ENCODE results near the gene ARHGEF26. TPM values are rescaled to one million over a fixed set of nuclear protein-coding genes. Genes with fewer than 3 reads are reported as not detected.

The ARHGEF26 gene
- polyA plus RNA-seq, 4 donors = 6.5 to 13.6 (median 9.0) TPM

GRCh38 chr3:154227531-154227930, 106.3 kb downstream of the ARHGEF26 start:
- DNase-seq = no peak
- H3K9me3 ChIP-seq (ENCODE audit: control insufficient read depth in 2 of 2, insufficient read depth in 1 of 2, low read depth in 1 of 2, low read length in 1 of 2) = no peaks in the 10 kb centered on the region
- no peaks in the 10 kb centered on the region for H3K4me1 ChIP-seq (ENCODE audit: control insufficient read depth in 3 of 3, insufficient read depth in 2 of 3, low read depth in 1 of 3, low read length in 2 of 3)
- H3K27me3 ChIP-seq (ENCODE audit: control insufficient read depth in 3 of 3, insufficient read depth in 3 of 3, low read length in 3 of 3) = no peaks in the 10 kb centered on the region
- H3K36me3 ChIP-seq (ENCODE audit: control insufficient read depth in 3 of 3, insufficient read depth in 2 of 3, low read depth in 1 of 3, low read length in 3 of 3) = peaks cover 0 to 2% (median 0%) of the 10 kb centered on the region in 3 donors
- no peak for FAIRE-seq
- WGBS, 3 donors = 73 to 90% (median 82%) methylated on average over 3 of the region's 3 CpGs
- H3K27ac ChIP-seq (ENCODE audit: low read depth in 1 of 3, low read length in 2 of 3) = no peak overlapping the region
- no peak overlapping the region for H3K4me3 ChIP-seq (ENCODE audit: low read depth in 1 of 3, low read length in 3 of 3)

- H3K27me3 ChIP-seq (ENCODE audit: control insufficient read depth in 3 of 3, insufficient read depth in 3 of 3, low read length in 3 of 3) = no peaks in the 10 kb centered on the region
- no peak overlapping the region for H3K4me3 ChIP-seq (ENCODE audit: low read depth in 1 of 3, low read length in 3 of 3)
- no peaks in the 10 kb centered on the region for H3K9me3 ChIP-seq (ENCODE audit: control insufficient read depth in 2 of 2, insufficient read depth in 1 of 2, low read depth in 1 of 2, low read length in 1 of 2)
- DNase-seq = no peak
- peaks cover 0 to 2% (median 0%) of the 10 kb centered on the region in 3 donors for H3K36me3 ChIP-seq (ENCODE audit: control insufficient read depth in 3 of 3, insufficient read depth in 2 of 3, low read depth in 1 of 3, low read length in 3 of 3)
- WGBS, 3 donors = 82 to 91% (median 84%) methylated on average over 6 of the region's 6 CpGs
- FAIRE-seq = no peak
- H3K4me1 ChIP-seq (ENCODE audit: control insufficient read depth in 3 of 3, insufficient read depth in 2 of 3, low read depth in 1 of 3, low read length in 2 of 3) = no peaks in the 10 kb centered on the region
- no peak overlapping the region for H3K27ac ChIP-seq (ENCODE audit: low read depth in 1 of 3, low read length in 2 of 3)
These were observed 107.5 kb downstream of the ARHGEF26 start for GRCh38 chr3:154228561-154229216.

DNA sequence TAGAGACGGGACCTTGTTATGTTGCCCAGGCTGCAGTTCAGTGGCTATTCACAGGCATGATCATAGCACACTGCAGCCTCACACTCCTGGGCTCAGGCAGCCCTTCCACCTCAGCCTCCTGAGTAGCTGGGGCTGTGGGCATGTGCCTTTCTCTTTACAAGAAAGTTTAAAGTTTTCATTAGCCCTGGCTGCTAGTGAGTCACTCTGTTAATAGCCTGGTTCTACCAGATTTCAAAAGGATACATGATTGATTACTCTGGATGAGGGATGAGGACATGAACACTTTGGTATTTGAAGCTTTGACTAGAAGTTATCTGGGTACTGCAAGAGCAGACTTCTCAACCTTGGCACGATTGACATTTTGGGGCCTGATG, 108.0 kb downstream of the ARHGEF26 start:
- 88 to 93% (median 89%) methylated on average over 2 of the region's 2 CpGs for WGBS, 3 donors
- no peaks in the 10 kb centered on the region for H3K27me3 ChIP-seq (ENCODE audit: control insufficient read depth in 3 of 3, insufficient read depth in 3 of 3, low read length in 3 of 3)
- H3K27ac ChIP-seq (ENCODE audit: low read depth in 1 of 3, low read length in 2 of 3) = no peak overlapping the region
- no peak for FAIRE-seq
- no peak overlapping the region for H3K4me3 ChIP-seq (ENCODE audit: low read depth in 1 of 3, low read length in 3 of 3)
- H3K36me3 ChIP-seq (ENCODE audit: control insufficient read depth in 3 of 3, insufficient read depth in 2 of 3, low read depth in 1 of 3, low read length in 3 of 3) = peaks cover 0 to 2% (median 0%) of the 10 kb centered on the region in 3 donors
- no peak for DNase-seq
- H3K4me1 ChIP-seq (ENCODE audit: control insufficient read depth in 3 of 3, insufficient read depth in 2 of 3, low read depth in 1 of 3, low read length in 2 of 3) = no peaks in the 10 kb centered on the region
- no peaks in the 10 kb centered on the region for H3K9me3 ChIP-seq (ENCODE audit: control insufficient read depth in 2 of 2, insufficient read depth in 1 of 2, low read depth in 1 of 2, low read length in 1 of 2)

DNA sequence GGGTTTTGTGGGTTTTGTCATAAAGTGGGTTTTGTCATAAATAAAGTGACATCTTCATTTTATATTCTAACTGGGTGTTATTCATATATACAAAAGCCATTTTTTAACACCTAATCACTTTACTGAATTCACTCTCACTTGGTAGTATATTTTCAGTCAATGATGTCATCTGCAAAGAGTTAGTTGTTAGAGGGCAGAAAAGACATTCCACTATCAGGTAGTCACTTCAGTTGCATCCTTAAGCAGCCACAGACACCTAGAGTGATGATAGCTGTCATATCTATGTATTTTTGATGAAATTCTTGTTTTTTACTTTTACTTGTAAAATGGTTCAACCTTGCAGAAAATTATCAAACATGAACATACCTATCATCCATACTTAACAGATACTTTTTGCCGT, 114.1 kb downstream of the ARHGEF26 start:
- Histone ChIP-seq H3K27me3 (ENCODE audit: control insufficient read depth in 3 of 3, insufficient read depth in 3 of 3, low read length in 3 of 3) (no peaks in the 10 kb centered on the region), H3K36me3 (ENCODE audit: control insufficient read depth in 3 of 3, insufficient read depth in 2 of 3, low read depth in 1 of 3, low read length in 3 of 3) (peaks cover 0 to 3% (median 0%) of the 10 kb centered on the region in 3 donors), H3K9me3 (ENCODE audit: control insufficient read depth in 2 of 2, insufficient read depth in 1 of 2, low read depth in 1 of 2, low read length in 1 of 2) (no peaks in the 10 kb centered on the region), H3K27ac (ENCODE audit: low read depth in 1 of 3, low read length in 2 of 3) (no peak overlapping the region), H3K4me1 (ENCODE audit: control insufficient read depth in 3 of 3, insufficient read depth in 2 of 3, low read depth in 1 of 3, low read length in 2 of 3) (no peaks in the 10 kb centered on the region), H3K4me3 (ENCODE audit: low read depth in 1 of 3, low read length in 3 of 3) (no peak overlapping the region)
- 97 to 98% (median 97%) methylated on average over 1 of the region's 1 CpG for WGBS, 3 donors
- no peak for DNase-seq
- no peak for FAIRE-seq

GRCh38 chr3:154236331-154236730, 115.1 kb downstream of the ARHGEF26 start:
- H3K9me3 ChIP-seq (ENCODE audit: control insufficient read depth in 2 of 2, insufficient read depth in 1 of 2, low read depth in 1 of 2, low read length in 1 of 2) = no peaks in the 10 kb centered on the region
- no peaks in the 10 kb centered on the region for H3K4me1 ChIP-seq (ENCODE audit: control insufficient read depth in 3 of 3, insufficient read depth in 2 of 3, low read depth in 1 of 3, low read length in 2 of 3)
- H3K27ac ChIP-seq (ENCODE audit: low read depth in 1 of 3, low read length in 2 of 3) = no peak overlapping the region
- H3K27me3 ChIP-seq (ENCODE audit: control insufficient read depth in 3 of 3, insufficient read depth in 3 of 3, low read length in 3 of 3) = no peaks in the 10 kb centered on the region
- FAIRE-seq (no peak), DNase-seq (no peak)
- H3K4me3 ChIP-seq (ENCODE audit: low read depth in 1 of 3, low read length in 3 of 3) = no peak overlapping the region
- WGBS, 3 donors = 48 to 86% (median 70%) methylated on average over 3 of the region's 3 CpGs
- H3K36me3 ChIP-seq (ENCODE audit: control insufficient read depth in 3 of 3, insufficient read depth in 2 of 3, low read depth in 1 of 3, low read length in 3 of 3) = peaks cover 0 to 3% (median 0%) of the 10 kb centered on the region in 3 donors

- H3K4me3 ChIP-seq (ENCODE audit: low read depth in 1 of 3, low read length in 3 of 3) = no peak overlapping the region
- H3K27me3 ChIP-seq (ENCODE audit: control insufficient read depth in 3 of 3, insufficient read depth in 3 of 3, low read length in 3 of 3) = no peaks in the 10 kb centered on the region
- H3K9me3 ChIP-seq (ENCODE audit: control insufficient read depth in 2 of 2, insufficient read depth in 1 of 2, low read depth in 1 of 2, low read length in 1 of 2) = no peaks in the 10 kb centered on the region
- H3K36me3 ChIP-seq (ENCODE audit: control insufficient read depth in 3 of 3, insufficient read depth in 2 of 3, low read depth in 1 of 3, low read length in 3 of 3) = peaks cover 0 to 3% (median 2%) of the 10 kb centered on the region in 3 donors
- H3K27ac ChIP-seq (ENCODE audit: low read depth in 1 of 3, low read length in 2 of 3) = no peak overlapping the region
- no peaks in the 10 kb centered on the region for H3K4me1 ChIP-seq (ENCODE audit: control insufficient read depth in 3 of 3, insufficient read depth in 2 of 3, low read depth in 1 of 3, low read length in 2 of 3)
- WGBS, 3 donors = 87 to 92% (median 88%) methylated on average over 6 of the region's 6 CpGs
- DNase-seq (no peak), FAIRE-seq (no peak)
These were observed 119.0 kb downstream of the ARHGEF26 start for GRCh38 chr3:154240235-154240634.

DNA sequence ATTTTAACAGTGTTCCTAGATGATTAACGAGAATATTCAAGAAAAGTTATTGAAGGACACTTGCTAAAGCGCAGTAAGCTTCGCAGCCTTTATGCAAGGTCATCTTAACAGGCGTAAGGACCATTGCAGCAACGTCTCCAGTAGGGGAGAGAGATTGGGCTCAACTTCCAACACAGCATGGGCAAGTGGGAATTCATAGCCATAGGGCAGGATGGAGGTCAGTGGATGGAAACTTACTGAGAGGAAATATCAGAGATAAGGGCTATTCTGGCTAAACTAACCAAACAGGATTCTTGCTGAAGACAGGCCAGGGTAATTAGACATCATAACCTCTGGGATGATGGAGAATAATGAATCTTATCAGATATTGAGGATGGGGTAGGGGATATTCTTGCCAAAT, 120.3 kb downstream of the ARHGEF26 start:
- no peak for FAIRE-seq
- H3K36me3 ChIP-seq (ENCODE audit: control insufficient read depth in 3 of 3, insufficient read depth in 2 of 3, low read depth in 1 of 3, low read length in 3 of 3) = peaks cover 0 to 3% (median under 1%) of the 10 kb centered on the region in 3 donors
- 88 to 92% (median 92%) methylated on average over 5 of the region's 5 CpGs for WGBS, 3 donors

GRCh38 chr3:154242766-154243165, 121.6 kb downstream of the ARHGEF26 start:
- 90 to 96% (median 92%) methylated on average over 4 of the region's 4 CpGs for WGBS, 3 donors
- Histone ChIP-seq H3K36me3 (ENCODE audit: control insufficient read depth in 3 of 3, insufficient read depth in 2 of 3, low read depth in 1 of 3, low read length in 3 of 3) (peaks cover 0 to 3% (median 0%) of the 10 kb centered on the region in 3 donors), H3K4me3 (ENCODE audit: low read depth in 1 of 3, low read length in 3 of 3) (no peak overlapping the region), H3K27me3 (ENCODE audit: control insufficient read depth in 3 of 3, insufficient read depth in 3 of 3, low read length in 3 of 3) (no peaks in the 10 kb centered on the region), H3K9me3 (ENCODE audit: control insufficient read depth in 2 of 2, insufficient read depth in 1 of 2, low read depth in 1 of 2, low read length in 1 of 2) (no peaks in the 10 kb centered on the region), H3K4me1 (ENCODE audit: control insufficient read depth in 3 of 3, insufficient read depth in 2 of 3, low read depth in 1 of 3, low read length in 2 of 3) (no peaks in the 10 kb centered on the region), H3K27ac (ENCODE audit: low read depth in 1 of 3, low read length in 2 of 3) (peak overlapping the region in 1 of 3 donors; percentile 72)
- no peak for DNase-seq
- no peak for FAIRE-seq

More for the DNA sequence above, 120.3 kb downstream of the ARHGEF26 start:
- H3K9me3 ChIP-seq (ENCODE audit: control insufficient read depth in 2 of 2, insufficient read depth in 1 of 2, low read depth in 1 of 2, low read length in 1 of 2) = no peaks in the 10 kb centered on the region
- H3K27me3 ChIP-seq (ENCODE audit: control insufficient read depth in 3 of 3, insufficient read depth in 3 of 3, low read length in 3 of 3) = no peaks in the 10 kb centered on the region
- DNase-seq = no peak
- H3K27ac ChIP-seq (ENCODE audit: low read depth in 1 of 3, low read length in 2 of 3) = no peak overlapping the region
- no peak overlapping the region for H3K4me3 ChIP-seq (ENCODE audit: low read depth in 1 of 3, low read length in 3 of 3)
- no peaks in the 10 kb centered on the region for H3K4me1 ChIP-seq (ENCODE audit: control insufficient read depth in 3 of 3, insufficient read depth in 2 of 3, low read depth in 1 of 3, low read length in 2 of 3)

DNA sequence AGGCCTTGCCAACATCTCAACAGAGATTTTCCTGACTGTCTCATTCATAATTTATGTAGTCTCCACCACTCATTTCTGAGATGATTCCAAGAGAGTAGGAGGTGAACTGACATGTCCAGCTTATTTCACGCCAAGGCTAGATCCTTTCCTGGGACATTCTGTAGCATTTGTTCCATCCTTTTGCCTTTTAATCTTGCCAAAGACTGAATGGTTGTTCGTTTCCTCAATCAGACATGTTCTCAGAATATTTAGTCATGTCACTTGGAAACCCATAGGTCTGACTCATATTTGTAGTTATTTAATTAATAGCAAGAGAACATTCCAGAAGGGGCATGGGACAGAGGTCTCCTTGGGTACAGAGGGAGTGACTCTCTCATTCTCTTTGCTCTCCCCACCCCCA, 122.2 kb downstream of the ARHGEF26 start:
- WGBS, 3 donors = 61 to 82% (median 69%) methylated on average over 2 of the region's 2 CpGs
- Histone ChIP-seq H3K36me3 (ENCODE audit: control insufficient read depth in 3 of 3, insufficient read depth in 2 of 3, low read depth in 1 of 3, low read length in 3 of 3) (peaks cover 0 to 3% (median 0%) of the 10 kb centered on the region in 3 donors), H3K27ac (ENCODE audit: low read depth in 1 of 3, low read length in 2 of 3) (no peak overlapping the region), H3K27me3 (ENCODE audit: control insufficient read depth in 3 of 3, insufficient read depth in 3 of 3, low read length in 3 of 3) (no peaks in the 10 kb centered on the region), H3K4me3 (ENCODE audit: low read depth in 1 of 3, low read length in 3 of 3) (no peak overlapping the region), H3K4me1 (ENCODE audit: control insufficient read depth in 3 of 3, insufficient read depth in 2 of 3, low read depth in 1 of 3, low read length in 2 of 3) (peaks cover 0 to 2% (median 0%) of the 10 kb centered on the region in 3 donors), H3K9me3 (ENCODE audit: control insufficient read depth in 2 of 2, insufficient read depth in 1 of 2, low read depth in 1 of 2, low read length in 1 of 2) (no peaks in the 10 kb centered on the region)
- no peak for FAIRE-seq
- no peak for DNase-seq
